Right lobe of liver (tissue), 4 donors: ENCODE data around the gene SERINC5.

Experiments used
- CTCF ChIP-seq, 4 donors: fragments of 200-600 bp in 3 of 4; fragments of 450-650 bp in 1 of 4; IDR thresholded peaks; one replicate each; pipeline versions ENCODE4 v1.5.1 to v1.8.0; 2016 to 2022; ENCODE audit warnings: antibody characterized with exemption in 4 of 4, mild to moderate bottlenecking in 2 of 4
- POLR2A ChIP-seq: fragments of 450-650 bp; IDR thresholded peaks from one replicate; pipeline ENCODE4 v1.6.1; 2017; ENCODE audit warnings: antibody characterized with exemption, mild to moderate bottlenecking
- donor health status: DM: no; HTN: no; CAD: no.
- donor health status: DM: no; HTN: no; CAD: no.
- donor health status: DM: no; HTN: yes; CAD: no.

- TF ChIP-seq POLR2A (no peak), CTCF (IDR thresholded peaks at IDR 0.05) (no peak)
These were observed 16.0 kb downstream of the SERINC5 start for GRCh38 chr5:80239680-80240367.
